ENCODE results near the gene TFG.

Gene TFG

DNA sequence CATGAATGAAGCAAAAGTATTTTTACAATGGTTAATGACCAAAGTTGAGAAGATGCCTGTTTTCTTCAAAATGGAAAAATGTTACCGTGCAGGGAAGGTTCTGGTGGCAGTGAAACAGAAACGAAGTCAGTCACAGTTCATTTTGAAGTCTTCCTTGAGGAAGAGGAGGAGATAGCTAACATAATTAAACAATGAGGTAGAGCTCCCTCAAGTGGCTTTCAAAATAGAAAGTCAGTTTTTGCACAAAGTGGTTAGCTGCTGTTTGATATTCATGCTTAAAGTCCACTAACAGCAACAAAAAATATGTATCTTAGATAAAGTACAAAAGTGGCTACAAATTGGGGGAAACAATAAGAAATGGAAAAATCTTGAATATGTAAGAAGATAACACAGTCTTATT, 87.3 kb downstream of the TFG start:
- no peak for DNase-seq (ENCODE audit: low read depth in 2 of 2)

DNA sequence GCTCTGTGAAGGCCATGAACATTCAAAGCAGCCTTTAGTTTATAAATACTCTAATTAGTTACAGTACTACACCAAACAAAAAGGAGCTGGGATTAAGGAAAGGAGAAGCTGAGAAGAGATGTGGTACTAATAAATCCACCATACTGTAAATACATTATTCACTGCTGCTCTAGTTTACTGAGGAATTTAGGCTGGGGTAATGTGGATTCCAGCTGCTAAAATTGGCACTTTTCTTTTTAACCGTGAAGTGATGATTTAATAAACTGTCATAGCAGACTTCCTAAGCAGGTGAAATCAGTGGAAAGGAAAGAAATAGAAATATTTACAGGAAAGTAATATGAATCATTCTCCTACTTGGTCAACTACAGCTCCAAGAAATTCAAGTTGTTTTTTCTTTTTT, 88.7 kb downstream of the TFG start:
- DNase-seq (ENCODE audit: low read depth in 2 of 2) = no peak
